C4-2B (cell line): ENCODE results near the gene GRK4.

Source experiments
- CTCF ChIP-seq: fragments of 450-650 bp; conservative IDR thresholded peaks from 2 replicates; pipeline ENCODE4 v1.5.1; 2017; ENCODE audit warnings: mild to moderate bottlenecking
- ZFX ChIP-seq: fragments of 450-650 bp; IDR thresholded peaks from 2 replicates; pipeline ENCODE4 v1.6.1; 2017

GRCh38 chr4:3021127-3021526 lies 57.8 kb downstream of the GRK4 start:
- no peak for TF ChIP-seq CTCF
- TF ChIP-seq ZFX: no peak
